ENCODE data around the gene GGT6.

Gene GGT6

GRCh38 chr17:4573115-4573514, 12.7 kb upstream of the GGT6 start:
- no peak for DNase-seq

DNA sequence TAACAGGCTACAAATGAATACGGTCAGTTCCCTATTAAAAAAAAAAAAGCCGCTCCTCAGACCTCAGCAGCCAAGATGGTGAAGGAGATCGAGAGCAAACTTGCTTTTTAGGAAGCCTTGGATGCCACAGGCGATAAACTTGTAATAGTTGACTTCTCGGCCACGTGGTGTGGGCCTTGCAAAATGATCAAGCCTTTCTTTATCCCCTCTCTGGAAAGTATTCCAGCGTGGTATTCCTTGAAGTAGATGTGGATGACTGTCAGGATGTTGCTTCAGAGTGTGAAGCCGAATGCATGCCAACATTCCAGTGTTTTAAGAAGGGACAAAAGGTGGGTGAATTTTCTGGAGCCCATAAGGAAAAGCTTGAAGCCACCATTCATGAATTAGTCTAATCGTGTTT, 11.8 kb upstream of the GGT6 start:
- DNase-seq: no peak

DNA sequence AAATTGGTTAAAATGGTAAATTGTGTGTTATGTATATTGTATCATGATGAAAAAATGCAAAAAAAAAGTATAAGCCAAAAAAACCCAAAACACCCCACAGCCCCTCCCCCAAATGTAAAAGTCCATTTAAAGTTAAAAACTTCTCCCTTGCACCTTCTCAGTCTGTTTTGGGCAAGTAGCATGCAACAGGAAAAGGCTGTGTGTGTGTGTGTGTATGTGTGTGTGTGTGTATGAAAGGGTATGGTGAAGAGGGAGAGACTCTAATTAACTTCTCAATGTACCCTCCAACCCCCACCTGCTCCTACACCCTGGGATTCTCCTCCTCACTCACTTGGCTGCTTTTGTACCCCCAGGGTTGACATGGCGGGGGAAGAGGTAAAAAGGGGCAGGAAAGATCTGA, 9.2 kb upstream of the GGT6 start:
- DNase-seq: no peak

- DNase-seq: peak; percentile 71
These were observed 6.4 kb upstream of the GGT6 start for GRCh38 chr17:4566785-4567184.

GRCh38 chr17:4565209-4566141, 5.1 kb upstream of the GGT6 start:
- DNase-seq: peak; percentile 78

DNA sequence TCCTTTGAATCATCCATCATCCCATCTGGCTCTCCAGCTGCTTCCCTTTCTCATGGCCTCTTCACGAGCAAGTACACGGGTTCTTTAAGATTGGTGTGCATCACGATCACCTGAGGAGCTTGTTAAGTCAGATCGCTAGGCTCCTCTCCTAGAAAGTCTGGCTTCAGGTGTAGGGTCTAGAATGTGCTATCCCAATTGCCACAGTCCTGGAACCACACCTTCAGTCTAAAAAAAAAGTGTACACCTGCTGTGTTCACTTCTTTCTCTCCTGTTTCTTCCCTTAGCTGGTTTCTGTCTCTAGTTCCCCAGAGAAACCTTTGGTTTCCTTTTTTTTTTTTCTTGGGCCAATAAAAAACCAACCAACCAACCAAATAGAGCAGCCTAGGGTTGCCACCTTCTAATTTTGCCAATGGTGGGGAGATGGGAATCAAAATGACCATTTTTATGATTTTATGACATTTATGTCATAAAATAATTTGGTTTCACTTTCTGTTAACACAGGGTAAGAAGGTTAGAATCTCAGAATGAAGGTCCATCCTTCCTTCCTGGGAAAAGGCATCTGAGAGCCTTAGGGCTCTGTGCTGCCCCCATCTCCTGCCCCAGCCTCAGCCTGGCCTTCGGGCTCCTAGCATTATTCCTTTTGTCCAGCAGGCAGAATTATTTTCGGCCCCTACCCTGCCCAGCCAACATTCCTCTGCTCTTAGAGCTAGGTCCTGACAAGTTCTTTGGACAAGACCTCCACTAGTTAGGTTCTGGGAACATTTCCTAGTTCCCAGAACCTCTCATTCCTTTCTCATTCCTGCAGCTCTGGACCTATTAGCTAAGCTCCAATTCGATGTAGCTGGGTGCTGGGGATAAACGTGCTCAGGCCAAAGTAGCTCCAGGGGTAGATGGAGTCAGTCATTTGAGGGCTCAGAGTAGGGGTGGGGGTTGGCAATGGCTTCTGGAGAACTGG, 1.9 kb upstream of the GGT6 start:
- DNase-seq: no peak

- DNase-seq: no peak
These were observed 470 bp upstream of the GGT6 start for GRCh38 chr17:4560837-4561256.

DNA sequence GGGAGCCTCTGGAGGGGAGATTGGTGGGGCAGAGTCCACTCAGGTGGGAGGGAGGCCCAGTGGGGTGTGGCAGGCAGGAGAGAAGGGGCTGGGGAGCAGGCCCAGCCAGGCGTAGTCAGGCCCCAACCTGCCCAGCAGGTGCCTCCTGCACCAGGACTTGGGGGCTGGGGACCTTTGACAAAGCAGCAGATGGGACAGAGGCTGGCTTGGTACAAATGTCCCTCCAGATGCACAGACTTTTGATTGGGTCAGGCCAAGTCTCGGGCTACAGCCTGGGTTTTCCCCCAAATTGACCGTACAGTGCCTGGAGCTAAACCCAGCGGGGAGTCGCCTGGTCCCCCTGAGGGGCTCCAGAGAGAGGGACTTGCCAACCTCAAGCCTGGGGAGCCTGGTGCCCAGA, 411 bp downstream of the GGT6 start:
- DNase-seq: no peak

- no peak for DNase-seq
These were observed 1.1 kb downstream of the GGT6 start for GRCh38 chr17:4559139-4559791.

- DNase-seq: no peak
These were observed 1.9 kb downstream of the GGT6 start for GRCh38 chr17:4558347-4558971.

GRCh38 chr17:4557626-4558346, 2.6 kb downstream of the GGT6 start:
- DNase-seq: no peak

GRCh38 chr17:4556996-4557395, 3.4 kb downstream of the GGT6 start:
- DNase-seq: no peak

DNA sequence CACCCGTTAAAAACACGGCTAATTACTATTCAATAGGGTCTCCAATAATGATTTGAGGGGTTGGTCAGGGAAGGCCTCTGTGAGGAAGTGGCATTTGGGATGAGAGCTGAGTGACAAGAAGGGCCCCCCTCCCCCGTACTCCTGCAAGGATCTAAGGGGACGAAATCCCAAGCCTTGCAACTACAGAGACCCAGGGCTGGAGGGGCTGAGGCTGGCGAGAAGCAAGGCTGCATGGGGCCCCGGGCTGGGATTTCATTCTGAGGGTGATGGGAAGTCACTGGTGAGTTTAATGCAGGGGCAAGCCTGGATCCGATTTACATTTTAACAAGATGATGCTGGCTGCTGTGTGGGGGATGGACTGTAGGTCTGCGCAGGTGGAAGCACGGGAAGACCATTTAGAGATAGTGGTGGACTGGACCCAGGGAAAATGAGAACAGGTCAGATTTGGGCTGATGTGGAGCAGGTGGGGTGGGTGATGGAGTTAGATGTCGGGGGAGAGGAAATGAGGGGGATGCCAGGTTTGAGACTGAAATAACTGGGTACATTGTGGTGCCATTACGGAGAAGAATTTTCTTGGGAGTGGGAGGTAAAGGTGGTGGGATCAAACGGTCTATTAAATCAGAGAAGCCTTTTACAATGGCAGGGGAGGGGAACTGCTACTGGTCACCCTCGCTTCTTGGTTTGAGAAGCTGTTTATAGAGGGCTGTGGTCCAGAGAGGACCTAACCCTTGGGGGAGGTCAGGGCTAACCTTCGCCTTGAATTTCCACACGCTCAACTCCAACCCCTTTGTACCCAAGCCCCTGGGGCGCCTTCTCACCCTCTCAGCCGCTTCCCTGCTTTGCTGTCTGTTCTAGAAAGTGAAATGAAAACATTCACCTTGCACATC, 4.3 kb downstream of the GGT6 start:
- DNase-seq: peak; percentile 53

DNA sequence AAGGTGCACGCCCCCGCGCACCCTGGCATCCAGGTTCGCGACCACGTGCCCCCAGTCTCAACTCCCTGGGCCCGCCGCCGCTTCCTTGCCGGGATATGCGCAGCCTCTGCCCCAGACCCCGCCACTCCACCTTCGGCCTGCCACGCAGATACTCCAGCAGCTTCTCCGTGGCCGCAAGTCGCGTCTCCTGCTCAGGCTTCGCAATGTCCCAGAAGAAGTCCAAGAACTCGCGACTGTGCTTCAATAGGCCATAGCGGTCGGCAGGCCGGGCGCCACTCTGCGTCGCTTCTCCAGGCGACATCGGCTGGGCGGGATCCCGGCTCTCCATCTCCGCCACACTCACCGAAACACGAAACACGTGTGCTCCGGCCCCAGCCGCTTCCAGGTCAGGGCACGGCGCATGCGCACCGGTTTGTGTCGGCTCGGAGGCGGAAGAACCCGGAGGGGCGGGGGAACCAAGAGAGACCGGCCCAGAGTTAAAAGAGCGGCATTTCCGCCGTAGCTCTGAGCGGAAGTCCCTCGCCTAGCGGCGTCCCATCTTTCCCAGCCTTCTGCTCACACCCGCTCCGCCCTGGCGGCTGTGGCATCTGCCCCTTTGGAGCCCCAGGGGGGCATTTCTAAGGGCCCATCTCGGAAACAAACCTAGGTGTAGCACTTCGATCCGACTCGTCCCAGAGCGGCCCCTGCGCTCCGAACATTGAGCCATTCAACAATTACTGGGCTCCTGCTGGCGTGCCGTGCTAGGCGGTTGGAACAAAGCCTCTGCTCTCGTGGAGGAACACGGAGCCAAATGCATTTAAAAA, 5.2 kb downstream of the GGT6 start, which contains the start of gene MYBBP1A:
Gene MYBBP1A (minus strand): TSS at position 388 of the 803 bp plus-strand sequence. CDS start 60 bp downstream, at position 328.
- peak; percentile 97 for DNase-seq

- no peak for DNase-seq
These were observed 5.9 kb downstream of the GGT6 start for GRCh38 chr17:4554441-4554996.

DNA sequence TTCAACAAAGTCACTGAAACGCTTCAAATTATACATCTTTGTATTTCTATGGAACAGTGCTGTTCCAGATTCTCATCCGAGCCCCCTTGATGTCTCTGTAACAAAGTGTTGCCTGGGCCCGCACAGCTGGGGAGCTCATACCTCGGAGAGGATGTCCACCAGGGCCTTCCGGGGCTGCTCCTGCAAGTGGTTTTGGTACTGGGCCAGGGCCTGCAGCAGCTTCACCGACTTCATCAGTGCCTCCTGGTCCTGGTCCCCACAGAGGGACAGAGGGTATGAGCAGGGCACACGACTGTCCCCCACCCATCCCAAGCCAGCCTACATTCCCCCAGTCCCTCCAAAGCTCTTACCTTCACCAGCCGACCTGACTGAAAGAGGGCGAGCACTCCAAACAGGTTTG, 6.7 kb downstream of the GGT6 start:
- DNase-seq: no peak

GRCh38 chr17:4551796-4552525, 8.4 kb downstream of the GGT6 start:
- no peak for DNase-seq

- no peak for DNase-seq
These were observed 9.2 kb downstream of the GGT6 start for GRCh38 chr17:4551141-4551540.

DNA sequence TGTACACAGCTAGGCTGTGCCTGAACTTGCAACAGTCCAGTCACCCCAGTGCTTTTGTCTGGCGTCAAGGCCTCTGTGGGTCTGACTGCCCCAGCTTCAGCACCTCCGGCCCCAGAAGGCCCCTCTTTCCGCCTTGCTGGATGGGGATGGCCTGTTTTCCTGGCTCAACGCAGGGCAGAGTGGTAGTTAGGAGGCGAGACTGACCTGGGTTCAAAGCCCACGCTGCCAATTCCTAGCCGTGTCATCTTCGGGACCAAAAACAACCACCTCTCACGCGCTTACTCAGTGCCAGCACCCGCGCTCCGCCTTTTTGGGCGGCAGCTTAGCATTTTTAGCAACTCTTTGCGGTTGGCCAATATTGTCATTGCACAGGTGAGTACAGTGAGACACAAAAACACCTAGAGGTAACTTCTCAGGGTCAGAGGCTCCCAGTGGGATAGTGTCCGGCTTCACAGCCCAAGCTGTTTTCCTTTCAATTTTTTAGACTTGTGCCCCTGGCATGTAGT, 9.8 kb downstream of the GGT6 start:
- DNase-seq: no peak

Measured in NCI-H146 (cell line).